Fibroblast of villous mesenchyme (primary cell): Measurements from ENCODE around the gene CYP4B1. TPM values are rescaled to one million over a fixed set of nuclear protein-coding genes. Genes with fewer than 3 reads are reported as not detected.

Experiments used
- DNase-seq: peaks from one replicate; pipeline ENCODE4 v3.0.0-alpha.2; 2010; ENCODE audit warnings: low read depth
- H3K4me3 ChIP-seq: 2 replicates; pipeline ENCODE4 v1.5.1; 2011; ENCODE audit warnings: low read depth, mild to moderate bottlenecking, low read length
- total RNA-seq: library from RNA; depleted of rRNA; stranded (reverse); fragments of >200 nt; gene quantifications from 2 replicates; pipeline ENCODE4 v1.2.3, GENCODE V29; 2012
- TF ChIP-seq, protein P1 (sequence below): IDR thresholded peaks from 2 replicates; pipeline ENCODE4 v1.5.1; 2012; ENCODE audit warnings: low read depth, mild to moderate bottlenecking, low read length; ENCODE audit not compliant: insufficient read depth

CYP4B1 gene
- total RNA-seq, 1 donor, result not detected

DNA sequence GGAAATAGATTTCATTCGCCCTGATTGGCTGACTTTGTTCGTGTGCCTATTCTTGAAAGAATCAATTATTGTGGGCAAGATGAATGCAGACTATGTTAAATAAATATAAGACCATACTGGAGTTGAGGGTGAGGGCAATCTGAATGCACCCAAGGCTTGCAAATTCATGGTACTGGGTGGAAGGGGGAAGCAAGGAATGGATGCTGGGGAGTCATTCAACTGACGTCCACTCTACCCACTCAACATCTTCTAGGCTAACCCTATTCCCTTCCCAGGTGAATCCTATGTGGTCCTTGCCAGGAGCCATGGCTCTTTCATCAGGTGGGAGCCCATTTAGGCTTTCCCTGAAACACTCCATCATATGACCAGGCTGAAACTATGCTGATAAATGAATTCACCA, 5.7 kb upstream of the CYP4B1 start:
- DNase-seq, result no peak
- TF ChIP-seq, protein P1, sequence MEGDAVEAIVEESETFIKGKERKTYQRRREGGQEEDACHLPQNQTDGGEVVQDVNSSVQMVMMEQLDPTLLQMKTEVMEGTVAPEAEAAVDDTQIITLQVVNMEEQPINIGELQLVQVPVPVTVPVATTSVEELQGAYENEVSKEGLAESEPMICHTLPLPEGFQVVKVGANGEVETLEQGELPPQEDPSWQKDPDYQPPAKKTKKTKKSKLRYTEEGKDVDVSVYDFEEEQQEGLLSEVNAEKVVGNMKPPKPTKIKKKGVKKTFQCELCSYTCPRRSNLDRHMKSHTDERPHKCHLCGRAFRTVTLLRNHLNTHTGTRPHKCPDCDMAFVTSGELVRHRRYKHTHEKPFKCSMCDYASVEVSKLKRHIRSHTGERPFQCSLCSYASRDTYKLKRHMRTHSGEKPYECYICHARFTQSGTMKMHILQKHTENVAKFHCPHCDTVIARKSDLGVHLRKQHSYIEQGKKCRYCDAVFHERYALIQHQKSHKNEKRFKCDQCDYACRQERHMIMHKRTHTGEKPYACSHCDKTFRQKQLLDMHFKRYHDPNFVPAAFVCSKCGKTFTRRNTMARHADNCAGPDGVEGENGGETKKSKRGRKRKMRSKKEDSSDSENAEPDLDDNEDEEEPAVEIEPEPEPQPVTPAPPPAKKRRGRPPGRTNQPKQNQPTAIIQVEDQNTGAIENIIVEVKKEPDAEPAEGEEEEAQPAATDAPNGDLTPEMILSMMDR, result no peak
- no peak overlapping the region for H3K4me3 ChIP-seq

DNA sequence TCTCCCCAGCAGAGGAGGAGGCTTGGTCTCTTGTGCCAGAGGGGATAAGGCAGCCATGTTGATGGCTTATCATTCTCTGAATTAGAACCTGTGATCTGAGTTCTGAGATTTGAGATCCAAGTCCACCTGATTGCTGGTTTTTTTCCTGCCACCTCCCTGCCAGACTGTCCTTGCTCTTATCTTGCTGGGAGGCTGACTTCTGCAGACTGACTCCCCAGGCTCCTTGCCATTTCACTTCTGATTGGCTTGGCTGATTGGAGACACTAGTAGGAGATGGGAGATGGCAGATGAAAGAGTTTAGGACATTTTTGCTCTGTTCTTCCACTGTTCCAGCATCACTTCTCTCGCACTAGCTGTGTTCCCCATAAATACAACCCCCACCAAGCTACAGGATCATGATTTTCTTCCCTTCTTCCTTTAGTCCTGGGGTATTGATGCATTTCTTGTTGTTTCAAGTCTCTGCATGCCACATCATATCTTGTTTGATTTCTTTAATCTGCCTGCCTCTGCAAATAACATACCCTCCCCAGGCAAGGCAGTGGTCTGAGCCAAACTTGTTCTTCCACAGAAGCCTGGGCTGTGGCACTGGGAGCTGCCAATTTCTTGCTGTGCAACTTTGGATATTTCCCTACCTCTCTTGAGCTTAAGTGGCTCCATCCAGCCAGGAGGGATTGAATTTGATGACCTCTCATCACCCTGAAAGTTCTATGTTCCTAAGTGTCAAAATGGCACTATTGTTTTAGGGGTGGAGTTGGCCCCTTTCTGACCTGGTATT, 963 bp upstream of the CYP4B1 start:
- DNase-seq, result no peak
- TF ChIP-seq, protein P1, result no peak
- no peak overlapping the region for H3K4me3 ChIP-seq

DNA sequence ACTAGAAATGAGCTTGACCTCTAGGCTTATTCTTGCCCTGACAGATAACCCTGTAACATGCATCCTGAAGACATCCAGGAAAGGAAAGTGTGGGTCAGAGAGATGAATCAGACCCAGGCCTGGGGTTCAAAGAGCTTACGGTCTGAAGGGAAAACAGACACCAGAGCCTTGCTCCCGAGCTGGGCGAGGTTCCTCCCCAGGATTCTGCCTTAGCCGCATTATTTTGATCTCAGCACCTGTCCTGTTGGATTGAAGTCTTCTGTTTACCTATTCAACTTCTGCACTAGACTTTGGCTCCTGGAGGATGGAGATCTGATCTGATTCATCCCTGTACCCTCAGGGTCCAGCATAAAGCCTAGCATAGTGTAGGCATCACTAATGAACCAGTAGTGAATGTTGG, 1.9 kb downstream of the CYP4B1 start:
- H3K4me3 ChIP-seq, result no peak overlapping the region
- no peak for DNase-seq
- TF ChIP-seq, protein P1, result no peak

DNA sequence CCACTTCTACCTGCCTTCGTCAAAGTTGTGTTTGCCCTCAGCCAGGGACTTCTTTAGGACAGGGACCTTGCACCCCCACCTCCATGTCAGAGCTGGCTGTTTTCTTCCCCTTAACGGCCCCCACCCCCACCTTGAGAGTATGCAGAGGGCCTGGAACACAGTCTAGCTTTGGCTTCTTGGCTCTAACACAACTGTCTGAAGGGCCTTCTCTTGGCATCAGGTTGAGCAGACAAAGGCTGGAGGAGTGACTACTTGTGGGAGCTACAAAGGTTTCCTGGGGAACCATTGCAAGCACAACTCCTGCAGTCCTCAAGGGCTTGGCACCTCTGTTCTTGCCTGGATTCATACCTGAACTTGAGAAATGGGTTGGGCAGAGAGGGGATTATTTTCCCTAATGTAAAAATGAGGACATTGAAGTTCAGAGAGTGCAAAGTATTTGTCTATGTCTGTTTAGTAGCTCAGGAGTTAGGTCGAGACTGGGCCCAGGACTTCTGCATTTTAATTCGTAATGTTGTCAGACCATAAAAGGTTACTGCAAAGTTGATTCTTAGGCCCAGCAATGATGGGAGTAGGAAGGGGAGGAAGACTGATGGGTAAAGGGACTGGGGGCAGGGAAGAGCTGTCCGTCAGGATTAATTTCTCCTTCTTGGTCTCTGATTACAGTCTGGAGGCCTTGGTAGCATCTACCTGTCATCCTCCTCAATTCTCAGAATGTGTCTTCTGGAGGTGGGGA, 2.6 kb downstream of the CYP4B1 start:
- DNase-seq, result no peak
- no peak overlapping the region for H3K4me3 ChIP-seq
- TF ChIP-seq, protein P1, result no peak

DNA sequence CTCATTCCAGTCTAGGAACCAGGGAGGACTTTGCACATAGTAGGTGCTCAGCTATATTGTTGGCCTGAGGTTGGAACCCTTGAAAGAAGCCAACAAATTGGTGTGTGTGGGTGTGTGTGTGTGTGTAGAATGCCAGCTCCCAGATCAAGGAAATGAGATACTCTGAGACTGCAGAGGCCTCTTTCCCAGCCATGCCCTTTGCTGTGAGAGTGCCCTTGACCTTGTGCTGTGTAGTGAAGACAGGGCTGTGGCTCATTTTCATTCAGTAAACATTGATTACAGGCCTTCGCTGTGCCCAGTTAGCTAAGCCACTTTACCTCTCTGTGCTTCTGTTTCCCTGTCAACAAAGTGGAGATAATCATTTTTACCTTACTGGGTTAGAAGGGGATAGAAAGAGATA, 3.2 kb downstream of the CYP4B1 start:
- DNase-seq, result no peak
- TF ChIP-seq, protein P1, result no peak
- no peak overlapping the region for H3K4me3 ChIP-seq

DNA sequence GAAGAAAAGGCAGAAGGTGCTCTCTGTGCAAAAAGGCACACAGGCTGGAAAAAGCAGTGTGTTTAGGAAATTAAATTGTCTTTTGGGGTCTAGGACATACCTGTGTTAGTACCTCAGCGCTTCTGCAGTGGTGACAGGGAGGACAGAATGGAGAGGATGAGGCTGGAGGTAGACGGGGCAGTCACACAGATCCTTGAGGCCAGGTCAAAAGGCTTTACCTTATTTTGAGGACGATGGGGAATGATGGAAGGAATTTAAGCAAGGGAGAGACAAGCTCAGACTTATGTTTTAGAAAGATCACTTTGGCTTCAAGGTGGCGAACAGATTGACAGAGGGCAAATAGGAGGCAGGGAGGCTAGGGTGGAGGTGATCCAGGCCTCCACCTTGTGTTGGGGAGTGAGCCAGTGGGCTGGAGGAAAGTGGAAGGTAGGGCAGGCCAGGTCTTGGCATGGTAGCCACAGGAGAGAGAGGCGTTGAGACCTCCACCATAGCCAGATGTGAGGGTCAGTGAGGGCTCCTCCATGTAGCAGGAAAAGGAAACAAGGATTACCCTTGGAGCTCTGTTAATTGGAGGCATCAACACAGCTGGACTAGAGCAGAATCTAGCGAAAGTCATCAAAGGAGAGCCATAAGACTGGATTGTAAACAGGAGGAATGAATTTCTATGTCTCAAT, 4.2 kb downstream of the CYP4B1 start:
- DNase-seq, result no peak
- TF ChIP-seq, protein P1, result no peak
- no peak overlapping the region for H3K4me3 ChIP-seq
